Measurements from ENCODE around the gene SPTLC3.

The SPTLC3 gene

GRCh38 chr20:13102237-13102636 is 93.5 kb downstream of the SPTLC3 start:
- no peak overlapping the region for H3K4me3 ChIP-seq (ENCODE audit: low read length)
- no peak for TF ChIP-seq CTCF (conservative IDR thresholded peaks at IDR 0.05; ENCODE audit: low read depth, low read length)
- no peak for DNase-seq (ENCODE audit: low read depth)

DNA sequence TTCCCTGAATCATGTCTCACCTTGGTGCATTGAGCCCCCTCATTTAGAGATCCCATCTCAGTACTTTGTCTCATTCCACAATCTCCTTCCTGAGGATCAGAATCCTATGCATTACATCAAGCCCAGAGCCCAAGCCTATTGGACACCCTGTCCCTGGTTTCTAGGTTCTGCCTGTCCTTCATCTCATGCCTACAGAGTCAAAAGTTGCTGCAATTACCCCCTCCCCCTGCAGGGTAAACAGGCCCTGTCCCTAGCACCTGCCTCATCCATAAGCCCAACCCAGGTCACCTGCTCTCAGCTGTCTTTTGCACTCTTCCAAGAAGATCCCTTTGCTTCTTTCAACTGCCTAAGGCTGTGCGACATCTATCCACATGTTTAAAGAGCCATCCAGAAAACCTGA is 93.9 kb downstream of the SPTLC3 start:
- no peak overlapping the region for H3K4me3 ChIP-seq (ENCODE audit: low read length)
- TF ChIP-seq CTCF (conservative IDR thresholded peaks at IDR 0.05; ENCODE audit: low read depth, low read length) = no peak

DNA sequence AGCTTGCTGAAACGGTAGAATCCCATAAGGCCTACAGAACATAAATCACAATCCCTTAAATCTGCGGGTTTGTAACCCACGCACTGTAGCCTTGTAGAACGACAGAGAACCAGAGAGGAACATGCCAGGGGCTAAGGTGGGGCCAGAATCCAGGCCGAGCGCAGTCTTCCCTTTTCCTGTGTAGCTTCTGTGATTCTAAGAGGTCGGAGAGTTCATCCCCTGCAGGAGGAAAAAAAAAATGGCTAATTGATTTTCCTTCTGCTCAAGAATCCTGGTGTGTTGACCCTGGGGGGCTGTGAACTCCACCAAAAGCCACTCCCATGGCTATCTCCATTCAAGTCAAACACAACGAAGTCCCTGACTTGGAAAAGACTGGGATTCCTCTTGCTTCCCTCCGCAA is 96.3 kb downstream of the SPTLC3 start:
- TF ChIP-seq CTCF (conservative IDR thresholded peaks at IDR 0.05; ENCODE audit: low read depth, low read length) = no peak
- no peak for DNase-seq (ENCODE audit: low read depth)
- no peak overlapping the region for H3K4me3 ChIP-seq (ENCODE audit: low read length)

More for the DNA sequence above, 93.9 kb downstream of the SPTLC3 start:
- DNase-seq (ENCODE audit: low read depth) = no peak

DNA sequence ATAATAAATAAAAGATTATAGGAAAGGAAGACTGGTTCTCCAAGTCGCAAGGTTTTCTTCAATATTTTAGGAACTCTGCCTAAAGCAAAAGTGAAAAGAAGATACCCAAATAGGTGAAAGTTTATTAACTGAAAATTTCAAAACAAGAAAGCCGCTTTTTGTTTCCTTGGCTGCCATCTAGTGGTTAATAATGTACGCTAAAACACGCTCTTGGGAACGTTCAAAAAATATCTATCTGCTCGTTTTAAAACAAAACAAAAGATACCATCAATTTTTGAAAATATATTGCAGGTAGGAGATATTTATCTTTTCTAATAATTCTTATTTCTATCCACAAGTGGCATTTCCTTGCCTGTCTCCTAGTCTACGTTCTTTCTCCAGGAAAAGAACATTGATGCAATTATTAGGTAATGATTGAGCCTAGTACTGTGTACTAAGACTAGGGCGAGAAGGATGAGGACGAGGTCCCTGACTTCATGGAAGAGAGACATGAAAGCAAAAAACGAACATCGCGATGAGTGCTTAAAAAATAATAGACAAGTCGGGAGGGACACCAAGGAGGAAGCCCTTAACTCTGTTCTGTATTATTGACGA is 97.2 kb downstream of the SPTLC3 start:
- TF ChIP-seq CTCF (conservative IDR thresholded peaks at IDR 0.05; ENCODE audit: low read depth, low read length) = peak; percentile 63
- no peak overlapping the region for H3K4me3 ChIP-seq (ENCODE audit: low read length)
- no peak for DNase-seq (ENCODE audit: low read depth)

- no peak overlapping the region for H3K4me3 ChIP-seq (ENCODE audit: low read length)
- no peak for TF ChIP-seq CTCF (conservative IDR thresholded peaks at IDR 0.05; ENCODE audit: low read depth, low read length)
- DNase-seq (ENCODE audit: low read depth) = no peak
Measured at GRCh38 chr20:13109658-13110057, 100.9 kb downstream of the SPTLC3 start.

- TF ChIP-seq CTCF (conservative IDR thresholded peaks at IDR 0.05; ENCODE audit: low read depth, low read length) = no peak
- no peak for DNase-seq (ENCODE audit: low read depth)
- H3K4me3 ChIP-seq (ENCODE audit: low read length) = no peak overlapping the region
Measured at GRCh38 chr20:13110796-13111195, 102.0 kb downstream of the SPTLC3 start.

- no peak for TF ChIP-seq CTCF (conservative IDR thresholded peaks at IDR 0.05; ENCODE audit: low read depth, low read length)
- no peak overlapping the region for H3K4me3 ChIP-seq (ENCODE audit: low read length)
- DNase-seq (ENCODE audit: low read depth) = no peak
Measured at GRCh38 chr20:13111249-13111911, 102.6 kb downstream of the SPTLC3 start.

All from retinal pigment epithelial cell (primary cell).